ENCODE measurements around the gene AACS.

The AACS gene

GRCh38 chr12:125018356-125018755 is 46.9 kb upstream of the AACS start:
- H3K4me2 ChIP-seq (ENCODE audit: low read depth, low read length) = no peak overlapping the region
- no peaks in the 10 kb centered on the region for H3K9me2 ChIP-seq (replicated peaks; ENCODE audit: insufficient read depth, low read length)
- H2AFZ ChIP-seq (ENCODE audit: low read length) = no peak overlapping the region
- H3K4me3 ChIP-seq (ENCODE audit: low read length) = no peak overlapping the region
- no peaks in the 10 kb centered on the region for H4K20me1 ChIP-seq (ENCODE audit: insufficient read depth, low read length)
- no peak for TF ChIP-seq EZH2phosphoT487 (IDR thresholded peaks at IDR 0.05; ENCODE audit: low read length)
- TF ChIP-seq, protein P1, sequence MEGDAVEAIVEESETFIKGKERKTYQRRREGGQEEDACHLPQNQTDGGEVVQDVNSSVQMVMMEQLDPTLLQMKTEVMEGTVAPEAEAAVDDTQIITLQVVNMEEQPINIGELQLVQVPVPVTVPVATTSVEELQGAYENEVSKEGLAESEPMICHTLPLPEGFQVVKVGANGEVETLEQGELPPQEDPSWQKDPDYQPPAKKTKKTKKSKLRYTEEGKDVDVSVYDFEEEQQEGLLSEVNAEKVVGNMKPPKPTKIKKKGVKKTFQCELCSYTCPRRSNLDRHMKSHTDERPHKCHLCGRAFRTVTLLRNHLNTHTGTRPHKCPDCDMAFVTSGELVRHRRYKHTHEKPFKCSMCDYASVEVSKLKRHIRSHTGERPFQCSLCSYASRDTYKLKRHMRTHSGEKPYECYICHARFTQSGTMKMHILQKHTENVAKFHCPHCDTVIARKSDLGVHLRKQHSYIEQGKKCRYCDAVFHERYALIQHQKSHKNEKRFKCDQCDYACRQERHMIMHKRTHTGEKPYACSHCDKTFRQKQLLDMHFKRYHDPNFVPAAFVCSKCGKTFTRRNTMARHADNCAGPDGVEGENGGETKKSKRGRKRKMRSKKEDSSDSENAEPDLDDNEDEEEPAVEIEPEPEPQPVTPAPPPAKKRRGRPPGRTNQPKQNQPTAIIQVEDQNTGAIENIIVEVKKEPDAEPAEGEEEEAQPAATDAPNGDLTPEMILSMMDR (IDR thresholded peaks at IDR 0.05; ENCODE audit: low read length) = no peak
- TF ChIP-seq EZH2 (optimal IDR thresholded peaks at IDR 0.05; ENCODE audit: low read depth, low read length) = no peak
- H3K36me3 ChIP-seq (replicated peaks; ENCODE audit: insufficient read depth, low read length) = no peaks in the 10 kb centered on the region
- no peaks in the 10 kb centered on the region for H3K4me1 ChIP-seq (ENCODE audit: low read length)
- no peak overlapping the region for H3K9ac ChIP-seq (ENCODE audit: low read length)
- H3K79me2 ChIP-seq (ENCODE audit: low read length) = no peaks in the 10 kb centered on the region
- no peaks in the 10 kb centered on the region for H3K9me3 ChIP-seq (replicated peaks; ENCODE audit: insufficient read depth, low read length)
- DNase-seq = no peak
- no peaks in the 10 kb centered on the region for H3F3A ChIP-seq (ENCODE audit: insufficient read depth, low read length)
- H3K27ac ChIP-seq (ENCODE audit: low read length) = no peak overlapping the region
- no peaks in the 10 kb centered on the region for H3K27me3 ChIP-seq (replicated peaks; ENCODE audit: insufficient read depth, low read length)

GRCh38 chr12:125021096-125021495 is 44.1 kb upstream of the AACS start:
- Histone ChIP-seq H2AFZ (ENCODE audit: low read length) (no peak overlapping the region), H3K79me2 (ENCODE audit: low read length) (no peaks in the 10 kb centered on the region)

GRCh38 chr12:125021771-125022170 is 43.5 kb upstream of the AACS start:
- Histone ChIP-seq H3K36me3 (replicated peaks; ENCODE audit: insufficient read depth, low read length) (no peaks in the 10 kb centered on the region), H3K9me3 (replicated peaks; ENCODE audit: insufficient read depth, low read length) (no peaks in the 10 kb centered on the region), H3K4me1 (ENCODE audit: low read length) (no peaks in the 10 kb centered on the region), H3F3A (ENCODE audit: insufficient read depth, low read length) (no peaks in the 10 kb centered on the region), H3K27ac (ENCODE audit: low read length) (no peak overlapping the region), H2AFZ (ENCODE audit: low read length) (no peak overlapping the region), H3K79me2 (ENCODE audit: low read length) (no peaks in the 10 kb centered on the region), H3K27me3 (replicated peaks; ENCODE audit: insufficient read depth, low read length) (no peaks in the 10 kb centered on the region), H4K20me1 (ENCODE audit: insufficient read depth, low read length) (no peaks in the 10 kb centered on the region), H3K9ac (ENCODE audit: low read length) (no peak overlapping the region), H3K4me3 (ENCODE audit: low read length) (no peak overlapping the region), H3K4me2 (ENCODE audit: low read depth, low read length) (no peak overlapping the region), H3K9me2 (replicated peaks; ENCODE audit: insufficient read depth, low read length) (no peaks in the 10 kb centered on the region)
- no peak for DNase-seq
- TF ChIP-seq EZH2 (optimal IDR thresholded peaks at IDR 0.05; ENCODE audit: low read depth, low read length) (no peak), EZH2phosphoT487 (IDR thresholded peaks at IDR 0.05; ENCODE audit: low read length) (no peak)
- TF ChIP-seq, protein P1 (IDR thresholded peaks at IDR 0.05; ENCODE audit: low read length) = no peak

More at GRCh38 chr12:125021096-125021495, 44.1 kb upstream of the AACS start:
- no peaks in the 10 kb centered on the region for H3K9me2 ChIP-seq (replicated peaks; ENCODE audit: insufficient read depth, low read length)
- no peaks in the 10 kb centered on the region for H3K4me1 ChIP-seq (ENCODE audit: low read length)
- H4K20me1 ChIP-seq (ENCODE audit: insufficient read depth, low read length) = no peaks in the 10 kb centered on the region
- no peaks in the 10 kb centered on the region for H3F3A ChIP-seq (ENCODE audit: insufficient read depth, low read length)
- no peak for DNase-seq
- no peak overlapping the region for H3K4me3 ChIP-seq (ENCODE audit: low read length)
- H3K4me2 ChIP-seq (ENCODE audit: low read depth, low read length) = no peak overlapping the region
- TF ChIP-seq, protein P1 (IDR thresholded peaks at IDR 0.05; ENCODE audit: low read length) = no peak
- no peak for TF ChIP-seq EZH2 (optimal IDR thresholded peaks at IDR 0.05; ENCODE audit: low read depth, low read length)
- TF ChIP-seq EZH2phosphoT487 (IDR thresholded peaks at IDR 0.05; ENCODE audit: low read length) = no peak
- H3K9ac ChIP-seq (ENCODE audit: low read length) = no peak overlapping the region
- H3K27ac ChIP-seq (ENCODE audit: low read length) = no peak overlapping the region
- H3K9me3 ChIP-seq (replicated peaks; ENCODE audit: insufficient read depth, low read length) = no peaks in the 10 kb centered on the region
- no peaks in the 10 kb centered on the region for H3K27me3 ChIP-seq (replicated peaks; ENCODE audit: insufficient read depth, low read length)
- no peaks in the 10 kb centered on the region for H3K36me3 ChIP-seq (replicated peaks; ENCODE audit: insufficient read depth, low read length)

Measured in MM.1S (cell line).